ENCODE results near the gene ARHGAP19. TPM values are rescaled to one million over a fixed set of nuclear protein-coding genes. Genes with fewer than 3 reads are reported as not detected.

The ARHGAP19 gene
- total RNA-seq, 1 experiment from 2014 or later = 59.0 TPM

- Histone ChIP-seq H3K36me3 (ENCODE audit: insufficient read depth, low read length, poor library complexity, severe bottlenecking) (no peaks in the 10 kb centered on the region), H3K27me3 (replicated peaks; ENCODE audit: insufficient read depth, low read depth, low read length, poor library complexity) (peaks cover 53% of the 10 kb centered on the region), H3K9me3 (ENCODE audit: low read depth, low read length, poor library complexity, severe bottlenecking) (no peaks in the 10 kb centered on the region), H3K4me1 (ENCODE audit: insufficient read depth, low read length, poor library complexity, severe bottlenecking) (peaks cover 15% of the 10 kb centered on the region), H3K4me3 (ENCODE audit: low read depth, low read length, poor library complexity, severe bottlenecking) (peak overlapping the region; percentile 18), H3K27ac (ENCODE audit: low read depth, low read length, poor library complexity, severe bottlenecking) (no peak overlapping the region)
- intact Hi-C loops (cut with micrococcal nuclease; ENCODE audit: unreplicated experiment) = no loop called here
- CTCF ChIA-PET = interaction anchor here (1.0 to 1.3 kb wide), 2 partner anchors 32 to 99 kb away, joined by 3 to 9 read pairs; no protein-coding TSS in a partner anchor
- no peak for TF ChIP-seq EZH2 (IDR thresholded peaks at IDR 0.05; ENCODE audit: borderline replicate concordance, low read depth, low read length, poor library complexity, severe bottlenecking)
- TF ChIP-seq, protein P1, sequence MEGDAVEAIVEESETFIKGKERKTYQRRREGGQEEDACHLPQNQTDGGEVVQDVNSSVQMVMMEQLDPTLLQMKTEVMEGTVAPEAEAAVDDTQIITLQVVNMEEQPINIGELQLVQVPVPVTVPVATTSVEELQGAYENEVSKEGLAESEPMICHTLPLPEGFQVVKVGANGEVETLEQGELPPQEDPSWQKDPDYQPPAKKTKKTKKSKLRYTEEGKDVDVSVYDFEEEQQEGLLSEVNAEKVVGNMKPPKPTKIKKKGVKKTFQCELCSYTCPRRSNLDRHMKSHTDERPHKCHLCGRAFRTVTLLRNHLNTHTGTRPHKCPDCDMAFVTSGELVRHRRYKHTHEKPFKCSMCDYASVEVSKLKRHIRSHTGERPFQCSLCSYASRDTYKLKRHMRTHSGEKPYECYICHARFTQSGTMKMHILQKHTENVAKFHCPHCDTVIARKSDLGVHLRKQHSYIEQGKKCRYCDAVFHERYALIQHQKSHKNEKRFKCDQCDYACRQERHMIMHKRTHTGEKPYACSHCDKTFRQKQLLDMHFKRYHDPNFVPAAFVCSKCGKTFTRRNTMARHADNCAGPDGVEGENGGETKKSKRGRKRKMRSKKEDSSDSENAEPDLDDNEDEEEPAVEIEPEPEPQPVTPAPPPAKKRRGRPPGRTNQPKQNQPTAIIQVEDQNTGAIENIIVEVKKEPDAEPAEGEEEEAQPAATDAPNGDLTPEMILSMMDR (conservative IDR thresholded peaks at IDR 0.05; ENCODE audit: low read depth, low read length) = no peak
- POLR2A ChIA-PET (ENCODE audit: low non-redundant PET) = no interaction called here
- no peak for DNase-seq (ENCODE audit: low spot score)
- no TSS peak for BruUV-seq (replicated peaks)
Observed at GRCh38 chr10:97180363-97180755, 112.1 kb downstream of the ARHGAP19 start.

DNA sequence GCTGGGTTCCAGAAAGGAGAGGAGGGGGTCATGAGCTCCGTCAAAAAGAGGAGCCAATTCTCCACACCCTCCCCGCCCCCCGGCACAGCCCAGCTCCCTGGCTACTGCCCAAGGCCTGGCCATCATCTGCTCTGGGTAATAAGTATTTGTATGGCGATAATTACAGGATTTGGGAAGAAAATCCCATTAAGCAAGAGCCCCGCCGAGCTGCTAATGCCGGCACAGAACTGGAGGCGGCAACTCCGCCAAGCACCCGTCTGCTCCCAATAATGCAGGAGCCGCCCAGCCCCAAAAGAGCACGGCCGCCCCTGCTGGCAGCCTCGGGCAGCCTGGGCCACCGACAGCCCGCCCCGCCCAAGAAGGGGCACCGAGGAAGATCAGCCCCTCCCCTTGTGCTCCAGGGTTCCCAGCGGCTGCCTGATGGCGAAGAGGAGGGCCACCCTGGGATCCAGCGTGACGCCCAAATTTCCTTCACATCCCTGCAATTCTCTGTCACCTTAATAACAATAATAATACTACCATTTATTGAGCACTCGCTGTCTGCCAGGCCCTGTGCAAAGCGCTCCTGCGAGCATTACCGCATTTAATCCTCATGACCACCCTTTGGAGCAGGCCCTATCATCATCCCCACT is 112.6 kb downstream of the ARHGAP19 start:
- no peak for TF ChIP-seq EZH2 (IDR thresholded peaks at IDR 0.05; ENCODE audit: borderline replicate concordance, low read depth, low read length, poor library complexity, severe bottlenecking)
- TF ChIP-seq, protein P1 (conservative IDR thresholded peaks at IDR 0.05; ENCODE audit: low read depth, low read length) = peak; percentile 77
- CTCF ChIA-PET = interaction anchor here (0.6 to 1.3 kb wide), 8 partner anchors 17 to 1049 kb away, joined by 3 to 9 read pairs (median 3); no protein-coding TSS in a partner anchor
- no peaks in the 10 kb centered on the region for H3K36me3 ChIP-seq (ENCODE audit: insufficient read depth, low read length, poor library complexity, severe bottlenecking)
- intact Hi-C loops (cut with micrococcal nuclease; ENCODE audit: unreplicated experiment) = no loop called here
- H3K27ac ChIP-seq (ENCODE audit: low read depth, low read length, poor library complexity, severe bottlenecking) = no peak overlapping the region
- no TSS peak for BruUV-seq (replicated peaks)
- POLR2A ChIA-PET (ENCODE audit: low non-redundant PET) = no interaction called here
- H3K4me1 ChIP-seq (ENCODE audit: insufficient read depth, low read length, poor library complexity, severe bottlenecking) = peaks cover 15% of the 10 kb centered on the region
- peak; percentile 93 for DNase-seq (ENCODE audit: low spot score)
- peaks cover 48% of the 10 kb centered on the region for H3K27me3 ChIP-seq (replicated peaks; ENCODE audit: insufficient read depth, low read depth, low read length, poor library complexity)
- H3K4me3 ChIP-seq (ENCODE audit: low read depth, low read length, poor library complexity, severe bottlenecking) = peak overlapping the region; percentile 18
- no peaks in the 10 kb centered on the region for H3K9me3 ChIP-seq (ENCODE audit: low read depth, low read length, poor library complexity, severe bottlenecking)

- Histone ChIP-seq H3K36me3 (ENCODE audit: insufficient read depth, low read length, poor library complexity, severe bottlenecking) (no peaks in the 10 kb centered on the region), H3K4me1 (ENCODE audit: insufficient read depth, low read length, poor library complexity, severe bottlenecking) (peaks cover 15% of the 10 kb centered on the region), H3K27me3 (replicated peaks; ENCODE audit: insufficient read depth, low read depth, low read length, poor library complexity) (peaks cover 42% of the 10 kb centered on the region), H3K27ac (ENCODE audit: low read depth, low read length, poor library complexity, severe bottlenecking) (no peak overlapping the region), H3K4me3 (ENCODE audit: low read depth, low read length, poor library complexity, severe bottlenecking) (no peak overlapping the region), H3K9me3 (ENCODE audit: low read depth, low read length, poor library complexity, severe bottlenecking) (no peaks in the 10 kb centered on the region)
- ChIA-PET CTCF (interaction anchor here (0.6 to 1.3 kb wide), 9 partner anchors 18 to 1049 kb away, joined by 3 to 9 read pairs (median 3); no protein-coding TSS in a partner anchor), POLR2A (ENCODE audit: low non-redundant PET) (no interaction called here)
- BruUV-seq (replicated peaks) = no TSS peak
- TF ChIP-seq, protein P1 (conservative IDR thresholded peaks at IDR 0.05; ENCODE audit: low read depth, low read length) = no peak
- TF ChIP-seq EZH2 (IDR thresholded peaks at IDR 0.05; ENCODE audit: borderline replicate concordance, low read depth, low read length, poor library complexity, severe bottlenecking) = no peak
- intact Hi-C loops (cut with micrococcal nuclease; ENCODE audit: unreplicated experiment) = no loop called here
- no peak for DNase-seq (ENCODE audit: low spot score)
Observed at GRCh38 chr10:97179311-97179710, 113.1 kb downstream of the ARHGAP19 start.

Data from A673 (cell line).